Motor neuron (in vitro differentiated cells): ENCODE measurements around the gene CTNNA1. TPM values are rescaled to one million over a fixed set of nuclear protein-coding genes. Genes with fewer than 3 reads are reported as not detected.
A peak's percentile ranks its signal among the peaks of the same experiment; 100 is the strongest.

Source experiments
- ATAC-seq, 8 experiments: fragments of 200-7000 bp; cut with Tn5 transposase; replicated peaks in 6 of 8; 2 replicates each; pipeline ENCODE4 v1.8.0; 2021; ENCODE audit warnings: mild to moderate bottlenecking in 8 of 8, moderate library complexity in 8 of 8
- H3K27ac ChIP-seq, 2 donors: fragments of 250-450 bp; sonication (Bioruptor Pico); 2 replicates each; pipeline ENCODE4 v1.9.0; 2021; ENCODE audit warnings: antibody characterized with exemption in 2 of 2, mild to moderate bottlenecking in 2 of 2, moderate library complexity in 1 of 2
- H3K4me1 ChIP-seq, 2 donors: fragments of 250-450 bp; sonication (Bioruptor Pico); replicated peaks in 1 of 2; 2 replicates each; pipeline ENCODE4 v1.6.1; 2021; ENCODE audit warnings: antibody characterized with exemption in 2 of 2, mild to moderate bottlenecking in 2 of 2, moderate library complexity in 1 of 2
- H3K4me3 ChIP-seq, 5 donors: fragments of 250-450 bp; sonication (Bioruptor Pico); 2 replicates each; pipeline ENCODE4 v1.9.0; 2021; ENCODE audit warnings: antibody characterized with exemption in 5 of 5, mild to moderate bottlenecking in 5 of 5, moderate library complexity in 4 of 5
- WGBS, 10 experiments: fragments of 450-650 bp; shearing (Covaris generic); methylation state at CpG; one replicate each; pipeline ENCODE4 v1.0.0; 2022; 5-methylcytosine and 5-hydroxymethylcytosine counted together
- in situ Hi-C, 9 experiments: fragments of 400-800 bp; cut with MboI; loops; one replicate each; pipeline ENCODE4 v1.15.0; 2021; ENCODE audit warnings: low sequenced_read_pairs in 9 of 9, low pct_unique_long_range_greater_than_20kb in 2 of 9; ENCODE audit not compliant: unreplicated experiment in 9 of 9
- total RNA-seq, 8 experiments: library from RNA; unstranded; fragments of 300-600 nt; gene quantifications; 2 replicates each; pipeline versions ENCODE4 v1.2.3 to v1.2.4, GENCODE V29; 2022

The CTNNA1 gene
- total RNA-seq, 8 experiments from 2014 or later, result 176 to 339 (median 205) TPM

- 87 to 100% (median 100%) methylated on average over 1 to 5 of the region's 5 CpGs; no CpG with 5 or more reads in 1 of the 10 experiments for WGBS, 10 experiments
- Histone ChIP-seq H3K4me1 (peaks cover 52 to 70% of the 10 kb centered on the region in 2 donors), H3K4me3 (no peak overlapping the region), H3K27ac (no peak overlapping the region)
- in situ Hi-C loops, result no loop called here
- ATAC-seq, result no peak
Observed at GRCh38 chr5:138969323-138970002, 216.2 kb downstream of the CTNNA1 start.

GRCh38 chr5:138972230-138972629 is 219.0 kb downstream of the CTNNA1 start:
- H3K4me3 ChIP-seq, result no peak overlapping the region
- 86% methylated on average over 1 of the region's 1 CpG; no CpG with 5 or more reads in 9 of the 10 experiments for WGBS, 10 experiments
- peak in 3 of 8 experiments; percentile 2 to 42 (median 18) for ATAC-seq
- peaks cover 41 to 65% of the 10 kb centered on the region in 2 donors for H3K4me1 ChIP-seq
- H3K27ac ChIP-seq, result no peak overlapping the region
- in situ Hi-C loops, result no loop called here

DNA sequence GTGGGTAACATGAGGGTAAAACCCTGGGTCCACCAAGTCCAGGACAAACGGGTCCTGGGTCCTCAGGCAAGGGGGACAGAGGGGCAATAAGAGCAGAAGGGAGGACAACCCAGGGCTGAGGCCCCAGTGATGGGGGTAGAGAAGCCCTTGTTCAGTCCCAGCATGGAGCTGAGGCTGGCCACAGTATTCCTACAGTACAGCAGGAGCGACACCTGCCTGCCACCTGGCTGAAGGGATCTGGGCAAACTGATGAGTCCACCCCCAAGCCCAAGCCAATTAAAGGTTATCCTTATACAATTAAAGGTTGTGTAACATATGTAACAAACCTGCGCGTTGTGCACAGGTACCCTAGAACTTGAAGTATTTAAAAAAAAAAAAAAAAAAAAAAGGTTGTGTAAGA is 219.6 kb downstream of the CTNNA1 start:
- in situ Hi-C loops, result no loop called here
- ATAC-seq, result no peak

GRCh38 chr5:138974227-138975063 is 221.2 kb downstream of the CTNNA1 start:
- H3K27ac ChIP-seq, result peak overlapping the region; percentile 38 to 65
- peak; percentile 58 to 98 (median 96) for ATAC-seq
- WGBS, 10 experiments, result 0 to 35% (median 14%) methylated on average over 3 to 7 of the region's 8 CpGs; no CpG with 5 or more reads in 3 of the 10 experiments
- H3K4me3 ChIP-seq, result no peak overlapping the region
- H3K4me1 ChIP-seq, result peaks cover 29 to 50% of the 10 kb centered on the region in 2 donors
- in situ Hi-C loops, result no loop called here

More for the DNA sequence above, 219.6 kb downstream of the CTNNA1 start:
- Histone ChIP-seq H3K27ac (no peak overlapping the region), H3K4me3 (no peak overlapping the region), H3K4me1 (peaks cover 36 to 59% of the 10 kb centered on the region in 2 donors)
- 71 to 100% (median 88%) methylated on average over 1 to 4 of the region's 4 CpGs; no CpG with 5 or more reads in 1 of the 10 experiments for WGBS, 10 experiments

DNA sequence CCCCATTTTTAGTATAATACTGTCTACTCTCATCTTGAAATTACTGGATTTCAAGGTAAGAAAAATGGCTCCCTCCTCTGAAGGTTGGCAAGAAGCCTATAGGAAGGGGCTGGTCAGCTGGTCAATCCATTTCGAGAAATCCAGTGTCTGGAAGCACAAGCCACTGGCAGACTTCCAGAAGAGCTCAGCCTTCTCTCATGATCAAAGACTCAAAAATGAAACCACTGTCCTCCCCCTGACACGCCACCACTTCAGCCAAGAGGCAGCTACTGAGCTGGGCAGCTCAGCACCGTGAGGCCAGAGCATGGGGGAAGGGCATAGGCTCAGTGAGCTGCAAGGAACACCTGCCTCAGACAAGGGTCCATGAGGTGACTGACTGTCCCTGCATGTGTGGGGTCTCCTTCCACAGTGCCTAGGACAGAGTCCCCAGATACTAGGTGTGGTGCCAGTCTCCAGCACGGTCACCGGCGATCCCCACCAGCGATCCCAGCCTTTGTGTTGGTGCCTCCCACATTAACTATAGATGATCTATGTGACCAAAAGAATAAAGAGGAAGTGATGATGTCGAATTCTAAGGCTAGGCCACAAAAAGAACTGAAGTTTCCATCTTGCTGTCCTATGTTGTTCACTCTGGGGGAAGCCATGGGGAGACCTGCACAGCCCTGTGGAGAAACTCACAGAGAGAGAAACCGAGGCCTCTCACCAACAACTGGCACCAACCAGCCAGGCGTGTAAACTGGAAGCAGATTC is 222.0 kb downstream of the CTNNA1 start:
- no peak overlapping the region for H3K27ac ChIP-seq
- peak in 4 of 8 experiments; percentile 9 to 50 (median 24) for ATAC-seq
- in situ Hi-C loops, result no loop called here
- H3K4me1 ChIP-seq, result peaks cover 29 to 51% of the 10 kb centered on the region in 2 donors
- H3K4me3 ChIP-seq, result no peak overlapping the region
- WGBS, 10 experiments, result 30 to 100% (median 91%) methylated on average over 1 to 4 of the region's 10 CpGs; no CpG with 5 or more reads in 2 of the 10 experiments

GRCh38 chr5:138978080-138978479 is 224.9 kb downstream of the CTNNA1 start:
- peak in 3 of 8 experiments; percentile 7 to 26 (median 15) for ATAC-seq
- in situ Hi-C loops, result no loop called here
- Histone ChIP-seq H3K4me1 (peaks cover 24 to 32% of the 10 kb centered on the region in 2 donors), H3K27ac (no peak overlapping the region), H3K4me3 (no peak overlapping the region)
- WGBS, 10 experiments, result no CpG with 5 or more reads among the region's 1 CpG

- no peak overlapping the region for H3K4me3 ChIP-seq
- H3K4me1 ChIP-seq, result peaks cover 19 to 27% of the 10 kb centered on the region in 2 donors
- ATAC-seq, result no peak
- in situ Hi-C loops, result no loop called here
- no peak overlapping the region for H3K27ac ChIP-seq
- WGBS, 10 experiments, result 73 to 100% (median 93%) methylated on average over 1 of the region's 1 CpG; no CpG with 5 or more reads in 1 of the 10 experiments
Observed at GRCh38 chr5:138978581-138978980, 225.4 kb downstream of the CTNNA1 start.

DNA sequence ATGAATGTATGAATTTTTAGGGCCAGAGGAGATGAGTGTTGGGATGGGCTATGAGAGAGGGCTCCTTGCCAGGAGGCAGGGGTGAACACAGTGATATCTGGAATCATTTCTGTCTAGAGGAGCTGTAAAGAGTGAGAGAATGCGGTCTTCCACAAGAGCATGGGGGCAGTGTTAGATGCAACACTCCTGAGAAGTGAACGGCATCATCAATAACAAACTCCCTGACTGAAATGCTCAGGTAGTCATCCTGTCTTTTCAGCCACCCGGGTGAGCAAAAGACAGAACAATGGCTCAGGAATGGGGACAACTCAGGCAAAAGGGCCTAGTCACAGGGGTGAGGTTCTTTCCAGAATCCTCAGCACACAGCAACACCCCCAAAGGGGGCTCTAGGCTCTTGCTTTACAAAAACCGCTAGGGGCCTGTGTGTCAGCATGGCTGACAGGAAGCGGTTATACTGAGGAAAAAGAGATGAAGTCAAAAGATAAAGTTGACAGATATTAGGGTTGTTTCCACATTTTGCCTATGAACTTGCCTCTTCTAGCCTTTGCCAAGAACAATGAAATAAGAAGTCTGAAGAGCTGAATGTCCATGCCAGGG is 226.6 kb downstream of the CTNNA1 start:
- ATAC-seq, result no peak
- Histone ChIP-seq H3K4me3 (no peak overlapping the region), H3K27ac (no peak overlapping the region), H3K4me1 (peaks cover 10 to 16% of the 10 kb centered on the region in 2 donors)
- in situ Hi-C loops, result no loop called here
- 77 to 100% (median 94%) methylated on average over 1 to 4 of the region's 5 CpGs; no CpG with 5 or more reads in 5 of the 10 experiments for WGBS, 10 experiments

- H3K4me3 ChIP-seq, result no peak overlapping the region
- ATAC-seq, result peak in 7 of 8 experiments; percentile 7 to 90 (median 24)
- peaks cover 12 to 13% of the 10 kb centered on the region in 2 donors for H3K4me1 ChIP-seq
- in situ Hi-C loops, result no loop called here
- no peak overlapping the region for H3K27ac ChIP-seq
Observed at GRCh38 chr5:138980441-138980840, 227.2 kb downstream of the CTNNA1 start.

DNA sequence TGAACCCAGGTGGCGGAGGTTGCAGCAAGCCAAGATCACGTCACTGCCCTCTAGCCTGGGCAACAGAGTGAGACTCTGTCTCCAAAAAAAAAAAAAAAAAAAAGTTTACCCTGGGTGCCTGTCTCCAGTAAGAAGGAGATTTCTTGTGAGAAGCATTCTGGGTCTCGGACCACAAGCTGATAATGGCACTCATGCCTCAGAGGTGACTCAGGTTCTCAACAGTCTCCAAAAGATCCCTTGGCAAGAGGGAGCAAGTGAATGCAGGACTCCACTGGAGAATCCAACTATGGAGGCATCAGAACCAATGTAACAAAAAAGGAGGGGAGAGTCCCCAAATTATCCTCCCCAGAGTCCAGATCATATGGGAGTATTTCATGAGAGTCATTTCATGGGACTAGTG is 227.9 kb downstream of the CTNNA1 start:
- 83 to 100% (median 100%) methylated on average over 1 to 3 of the region's 3 CpGs; no CpG with 5 or more reads in 6 of the 10 experiments for WGBS, 10 experiments
- Histone ChIP-seq H3K27ac (no peak overlapping the region), H3K4me1 (peaks cover 19% of the 10 kb centered on the region in 2 donors), H3K4me3 (no peak overlapping the region)
- ATAC-seq, result no peak
- in situ Hi-C loops, result no loop called here

DNA sequence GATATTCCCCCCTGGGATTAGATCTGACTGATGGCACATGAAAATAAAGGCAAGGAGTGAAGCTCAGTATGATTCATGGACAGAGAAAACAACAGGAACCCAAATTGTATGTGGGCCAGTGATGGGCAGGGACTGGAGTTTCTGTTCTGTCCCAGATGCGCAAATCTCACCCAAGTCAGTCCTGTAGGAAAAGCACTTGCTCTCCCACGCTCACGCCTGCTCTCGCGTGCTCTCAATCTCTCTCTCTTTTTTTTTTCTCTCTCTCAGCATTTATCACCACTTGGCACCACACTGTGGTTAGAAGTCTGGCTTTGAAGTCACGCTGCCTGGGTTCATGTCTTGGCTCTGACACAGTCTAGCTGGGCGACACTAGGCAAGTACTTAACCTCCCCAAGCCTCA is 228.4 kb downstream of the CTNNA1 start:
- in situ Hi-C loops, result no loop called here
- no peak overlapping the region for H3K4me3 ChIP-seq
- 18 to 100% (median 87%) methylated on average over 1 to 6 of the region's 7 CpGs; no CpG with 5 or more reads in 4 of the 10 experiments for WGBS, 10 experiments
- H3K4me1 ChIP-seq, result peaks cover 21 to 23% of the 10 kb centered on the region in 2 donors
- H3K27ac ChIP-seq, result no peak overlapping the region
- peak in 1 of 8 experiments; percentile 5 for ATAC-seq

GRCh38 chr5:138983984-138984383 is 230.8 kb downstream of the CTNNA1 start:
- peaks cover 21 to 26% of the 10 kb centered on the region in 2 donors for H3K4me1 ChIP-seq
- in situ Hi-C loops, result no loop called here
- ATAC-seq, result no peak
- H3K27ac ChIP-seq, result no peak overlapping the region
- H3K4me3 ChIP-seq, result no peak overlapping the region
- 75 to 100% (median 92%) methylated on average over 1 to 2 of the region's 2 CpGs; no CpG with 5 or more reads in 3 of the 10 experiments for WGBS, 10 experiments
